PC-3 (cell line): Measurements from ENCODE around the gene AIG1.

ENCODE experiments used
- CTCF ChIP-seq: fragments of 300-600 bp; sonication (generic); conservative IDR thresholded peaks from 2 replicates; pipeline ENCODE4 v1.5.1; 2017; ENCODE audit warnings: antibody characterized with exemption, low read depth, mild to moderate bottlenecking, low read length
- EZH2 ChIP-seq: fragments of 300-600 bp; sonication (generic); IDR thresholded peaks from one replicate; pipeline ENCODE4 v1.6.1; 2017; ENCODE audit warnings: antibody characterized with exemption, mild to moderate bottlenecking, low read length; ENCODE audit not compliant: unreplicated experiment

- TF ChIP-seq CTCF (no peak), EZH2 (no peak)
Measured at GRCh38 chr6:143191361-143191760, 130.7 kb downstream of the AIG1 start.
